Activated CD4-positive, alpha-beta T cell treated with anti-CD3 and anti-CD28 coated beads, Interleukin-2, amount 10 ng/mL, durations not matched to agents 7 days and 5 days (primary cell): ENCODE results near the gene NCR2. TPM values are rescaled to one million over a fixed set of nuclear protein-coding genes. Genes with fewer than 3 reads are reported as not detected.

Experiments
- CTCF ChIA-PET: fragments of 350-600 bp; sonication (Branson Sonifier 250); formaldehyde crosslinking; loops from one replicate; lab custom pipeline; 2021; ENCODE audit warnings: antibody characterized with exemption; lab: Charles Lee
- POLR2A ChIA-PET: fragments of 350-600 bp; sonication (Branson Sonifier 250); formaldehyde crosslinking; loops from one replicate; lab custom pipeline; 2021; ENCODE audit warnings: antibody characterized with exemption; lab: Charles Lee
- DNase-seq: peaks from one replicate; pipeline ENCODE4 v3.0.0-alpha.2; 2020
- H3K27ac Mint-ChIP-seq: one replicate; pipeline ENCODE4 v1.8.0; 2021; ENCODE audit warnings: mild to moderate bottlenecking, moderate library complexity, mixed read lengths
- H3K27me3 Mint-ChIP-seq: one replicate; pipeline ENCODE4 v1.8.0; 2021; ENCODE audit warnings: mixed read lengths
- H3K36me3 Mint-ChIP-seq: one replicate; pipeline ENCODE4 v1.8.0; 2021; ENCODE audit warnings: low read depth, mixed read lengths
- H3K4me1 Mint-ChIP-seq: one replicate; pipeline ENCODE4 v1.8.0; 2021; ENCODE audit warnings: mixed read lengths
- H3K4me3 Mint-ChIP-seq: one replicate; pipeline ENCODE4 v1.8.0; 2021; ENCODE audit warnings: mild to moderate bottlenecking, moderate library complexity, mixed read lengths
- H3K9me3 Mint-ChIP-seq: one replicate; pipeline ENCODE4 v1.8.0; 2021; ENCODE audit warnings: mixed read lengths
- total RNA-seq, 2 experiments: library from RNA; stranded (reverse); gene quantifications; one replicate each; pipeline ENCODE4 v1.2.3, GENCODE V29; 2021

Gene NCR2
- total RNA-seq, 2 experiments from 2014 or later, result not detected

DNA sequence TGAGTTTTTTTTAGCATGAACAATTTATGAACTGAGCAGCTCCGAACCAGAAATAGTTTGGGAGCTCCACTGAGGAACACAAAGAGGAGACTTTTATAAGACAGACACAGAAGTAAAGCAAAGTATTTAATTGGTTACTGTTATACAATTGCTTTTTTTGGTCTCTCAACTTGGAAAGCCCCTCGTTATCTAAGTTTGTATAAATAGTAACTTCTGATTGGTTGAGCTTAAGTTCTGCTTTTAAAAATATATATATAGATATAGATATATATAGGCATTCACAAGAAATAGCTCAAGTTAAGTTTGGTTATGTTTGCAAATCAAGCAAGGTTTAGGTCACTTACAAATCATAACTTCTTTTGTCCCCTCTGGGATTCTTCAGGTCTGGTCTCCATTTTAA is 20.2 kb upstream of the NCR2 start:
- H3K27ac Mint-ChIP-seq, result no peak overlapping the region
- ChIA-PET POLR2A (no interaction called here), CTCF (no interaction called here)
- no peak for DNase-seq
- H3K4me3 Mint-ChIP-seq, result no peak overlapping the region
- H3K9me3 Mint-ChIP-seq, result no peaks in the 10 kb centered on the region
- H3K36me3 Mint-ChIP-seq, result no peaks in the 10 kb centered on the region
- H3K27me3 Mint-ChIP-seq, result peaks cover 46% of the 10 kb centered on the region
- H3K4me1 Mint-ChIP-seq, result peaks cover 21% of the 10 kb centered on the region

DNA sequence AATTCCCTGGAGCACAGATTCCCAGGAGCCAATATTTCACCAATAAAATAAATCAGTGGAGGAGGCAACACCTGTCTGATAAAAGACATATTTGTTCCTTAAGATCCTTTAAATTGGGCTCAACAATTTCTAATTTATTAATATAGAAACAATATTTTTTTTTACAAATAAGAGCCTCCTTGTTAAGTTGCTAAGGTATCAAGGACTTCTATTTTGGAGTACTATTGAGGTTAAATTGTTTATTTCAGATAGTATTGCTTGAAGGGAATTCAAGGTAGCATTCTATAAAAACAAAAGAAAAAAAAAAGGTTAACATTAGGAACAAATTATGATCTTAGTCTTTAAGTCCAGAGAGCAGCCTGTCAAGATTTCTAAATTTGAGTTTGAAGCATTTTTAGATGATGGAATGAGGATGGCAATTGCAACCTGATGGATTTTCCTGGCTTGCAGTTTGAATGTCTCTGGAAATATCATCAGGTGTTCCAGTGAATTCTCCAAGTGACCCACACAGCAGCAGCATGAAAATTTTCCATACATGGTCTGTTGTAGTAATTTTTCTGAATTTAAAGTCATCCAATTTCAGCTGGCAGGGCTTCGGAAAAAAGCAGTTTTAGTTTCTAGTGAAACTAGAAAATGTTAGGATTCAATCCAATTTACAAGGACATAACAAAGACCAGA is 19.3 kb upstream of the NCR2 start:
- H3K4me3 Mint-ChIP-seq, result no peak overlapping the region
- H3K27ac Mint-ChIP-seq, result no peak overlapping the region
- ChIA-PET POLR2A (no interaction called here), CTCF (no interaction called here)
- peaks cover 21% of the 10 kb centered on the region for H3K4me1 Mint-ChIP-seq
- no peak for DNase-seq
- H3K27me3 Mint-ChIP-seq, result peaks cover 46% of the 10 kb centered on the region
- no peaks in the 10 kb centered on the region for H3K36me3 Mint-ChIP-seq
- no peaks in the 10 kb centered on the region for H3K9me3 Mint-ChIP-seq

DNA sequence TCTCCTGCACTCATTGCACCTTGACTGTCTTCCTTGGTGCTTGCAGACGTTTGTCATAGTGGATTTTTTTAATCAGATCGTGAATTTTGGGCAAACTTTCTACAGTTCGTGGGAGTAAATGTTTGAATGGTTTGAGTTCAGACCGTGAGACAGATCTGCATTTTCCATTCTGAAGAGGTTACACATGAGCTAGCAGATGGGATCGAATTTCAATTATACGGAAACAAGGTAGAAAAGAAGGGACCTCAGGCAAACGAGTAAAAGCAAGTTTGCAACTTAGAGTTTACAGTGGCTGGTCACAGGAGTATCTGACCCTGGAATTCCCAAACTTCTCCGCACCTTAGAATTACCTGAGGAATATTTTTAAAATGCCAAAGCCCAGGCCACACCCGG is 17.2 kb upstream of the NCR2 start:
- ChIA-PET CTCF (interaction anchor here (0.8 to 1.2 kb wide), 3 partner anchors 30 to 289 kb away, joined by 3 to 5 read pairs (median 3); no protein-coding TSS in a partner anchor), POLR2A (no interaction called here)
- H3K4me3 Mint-ChIP-seq, result no peak overlapping the region
- no peak for DNase-seq
- H3K27ac Mint-ChIP-seq, result no peak overlapping the region
- H3K4me1 Mint-ChIP-seq, result peaks cover 21% of the 10 kb centered on the region
- H3K9me3 Mint-ChIP-seq, result no peaks in the 10 kb centered on the region
- H3K36me3 Mint-ChIP-seq, result no peaks in the 10 kb centered on the region
- peaks cover 35% of the 10 kb centered on the region for H3K27me3 Mint-ChIP-seq

DNA sequence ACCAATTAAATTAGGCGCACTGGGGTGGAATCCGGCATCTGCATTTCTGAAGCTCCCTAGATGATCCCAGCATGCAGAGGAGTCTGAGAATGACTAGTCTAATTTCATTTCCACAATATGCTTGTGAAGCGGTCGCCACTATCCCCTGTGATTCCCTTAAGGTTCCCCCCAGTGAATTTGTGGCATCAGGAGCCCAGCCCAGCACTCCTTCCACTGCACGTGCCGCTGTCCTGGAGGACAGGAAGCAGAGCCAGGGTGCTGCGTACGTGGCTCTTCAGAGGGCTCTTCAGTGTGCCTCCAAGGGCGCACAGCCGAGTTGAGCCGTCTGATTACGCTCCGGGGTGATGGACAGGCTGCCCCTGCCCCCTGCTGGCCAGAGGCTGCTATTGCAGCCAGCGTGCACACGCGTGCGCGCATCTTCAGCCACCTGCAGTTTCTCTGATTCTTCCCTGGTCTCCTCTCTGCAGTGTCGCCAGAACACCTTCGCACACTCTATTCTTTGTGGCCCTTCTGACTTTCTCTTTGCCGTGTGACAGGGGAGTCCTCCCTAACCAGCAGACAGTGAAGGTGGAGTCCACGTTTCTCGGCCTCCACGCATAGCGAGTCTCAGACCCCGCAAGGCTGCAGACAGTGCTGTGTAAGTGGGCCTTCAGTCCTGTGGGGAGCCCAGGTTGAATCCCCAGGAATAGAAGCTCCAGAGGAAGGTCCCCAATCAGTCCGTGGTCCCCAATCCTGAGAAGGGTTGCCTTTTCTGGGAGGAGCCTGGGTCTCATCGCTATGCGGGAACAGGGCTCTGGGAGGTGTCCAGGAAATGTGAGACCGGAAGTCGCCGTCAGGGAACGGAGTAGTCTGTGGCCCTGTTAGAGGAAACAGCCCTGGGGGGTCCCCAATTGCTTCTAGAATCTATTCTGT is 16.5 kb upstream of the NCR2 start:
- POLR2A ChIA-PET, result no interaction called here

DNA sequence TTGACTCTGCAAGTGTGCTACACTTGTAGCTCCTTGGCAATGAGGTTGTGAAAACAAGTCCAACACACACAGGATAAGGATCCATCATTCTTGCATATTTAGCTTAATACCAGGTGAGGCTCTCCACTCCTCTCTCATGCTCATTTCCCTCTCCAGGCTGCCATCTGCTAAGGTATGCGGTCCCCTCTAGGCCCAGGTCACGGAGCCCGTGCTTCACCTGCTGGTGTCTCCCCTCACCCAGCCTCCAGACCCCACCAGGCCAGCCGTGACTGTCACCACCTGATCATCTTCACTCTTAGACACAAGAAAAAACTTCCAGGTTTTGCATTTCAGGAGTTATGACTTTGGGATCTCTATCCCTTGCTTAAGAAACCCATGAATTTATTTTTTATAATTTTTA is 14.2 kb upstream of the NCR2 start:
- H3K4me1 Mint-ChIP-seq, result peaks cover 21% of the 10 kb centered on the region
- POLR2A ChIA-PET, result no interaction called here
- CTCF ChIA-PET, result interaction anchor here (1.1 to 3.5 kb wide), 6 partner anchors 9 to 184 kb away, joined by 3 to 30 read pairs (median 7); partner anchors contain the start of gene NCR2

More for the DNA sequence above, 16.5 kb upstream of the NCR2 start:
- Mint-ChIP-seq H3K27me3 (peaks cover 31% of the 10 kb centered on the region), H3K4me3 (peak overlapping the region; percentile 12), H3K27ac (peak overlapping the region; percentile 50), H3K4me1 (peaks cover 21% of the 10 kb centered on the region), H3K9me3 (no peaks in the 10 kb centered on the region), H3K36me3 (no peaks in the 10 kb centered on the region)
- CTCF ChIA-PET, result interaction anchor here (0.8 to 3.5 kb wide), 11 partner anchors 9 to 290 kb away, joined by 3 to 30 read pairs (median 5); partner anchors contain the start of gene NCR2
- peak; percentile 86 for DNase-seq

DNA sequence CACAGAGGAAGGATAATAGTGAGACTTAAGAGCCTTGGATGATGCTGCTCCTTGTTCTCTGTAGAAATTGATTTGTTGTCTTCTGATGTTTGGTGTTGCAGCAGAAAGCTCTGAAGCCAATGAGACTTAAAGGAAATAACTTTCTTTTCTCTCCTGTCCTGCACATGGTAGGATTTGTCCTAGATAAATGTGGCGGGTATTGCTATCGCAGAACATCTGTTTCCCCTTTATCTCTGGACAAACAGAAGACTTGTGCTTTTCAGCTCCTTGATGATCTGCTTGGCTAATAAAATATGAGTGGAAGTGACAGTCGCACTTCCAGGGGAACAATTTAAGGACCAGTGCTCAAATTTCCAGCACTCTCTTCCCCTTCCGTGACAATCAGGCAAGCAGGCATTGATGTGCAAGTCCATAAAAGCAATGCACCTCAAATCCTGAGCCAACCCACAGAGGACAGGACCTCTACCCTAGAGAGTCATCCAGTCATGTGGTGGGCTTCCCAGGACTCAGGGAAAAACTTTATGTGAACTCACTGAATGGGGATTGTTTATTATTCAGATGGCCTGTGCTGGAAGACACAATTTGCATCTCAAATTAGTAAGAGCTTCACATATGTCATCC is 9.9 kb upstream of the NCR2 start:
- Mint-ChIP-seq H3K27me3 (peaks cover 38% of the 10 kb centered on the region), H3K36me3 (no peaks in the 10 kb centered on the region), H3K27ac (no peak overlapping the region), H3K4me1 (no peaks in the 10 kb centered on the region), H3K4me3 (no peak overlapping the region), H3K9me3 (no peaks in the 10 kb centered on the region)
- DNase-seq, result no peak
- CTCF ChIA-PET, result no interaction called here
- POLR2A ChIA-PET, result no interaction called here

More for the DNA sequence above, 14.2 kb upstream of the NCR2 start:
- no peak overlapping the region for H3K4me3 Mint-ChIP-seq
- no peaks in the 10 kb centered on the region for H3K9me3 Mint-ChIP-seq
- DNase-seq, result no peak
- H3K27me3 Mint-ChIP-seq, result peaks cover 33% of the 10 kb centered on the region
- no peaks in the 10 kb centered on the region for H3K36me3 Mint-ChIP-seq
- no peak overlapping the region for H3K27ac Mint-ChIP-seq

DNA sequence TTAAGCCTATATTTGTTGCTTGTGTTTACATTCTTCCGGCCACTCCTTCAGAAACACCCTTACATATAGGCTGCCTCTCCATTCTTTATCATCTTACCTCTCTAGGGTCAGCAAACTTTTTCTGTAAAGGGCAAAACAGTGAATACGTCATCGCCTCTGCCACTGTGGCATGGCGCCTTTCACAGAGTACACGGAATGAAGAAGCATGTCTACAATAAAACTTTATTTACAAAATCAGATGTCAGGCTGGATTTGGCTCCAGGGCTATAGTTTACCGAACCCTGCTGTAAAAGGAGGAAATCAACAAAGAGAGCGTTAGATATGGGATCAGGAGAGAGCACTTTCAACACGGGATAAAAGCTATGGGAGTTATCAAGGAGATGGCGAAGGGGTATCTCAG is 9.3 kb upstream of the NCR2 start:
- Mint-ChIP-seq H3K27ac (no peak overlapping the region), H3K27me3 (peaks cover 38% of the 10 kb centered on the region), H3K36me3 (no peaks in the 10 kb centered on the region), H3K4me1 (no peaks in the 10 kb centered on the region), H3K9me3 (no peaks in the 10 kb centered on the region), H3K4me3 (no peak overlapping the region)
- ChIA-PET CTCF (no interaction called here), POLR2A (no interaction called here)
- DNase-seq, result no peak

DNA sequence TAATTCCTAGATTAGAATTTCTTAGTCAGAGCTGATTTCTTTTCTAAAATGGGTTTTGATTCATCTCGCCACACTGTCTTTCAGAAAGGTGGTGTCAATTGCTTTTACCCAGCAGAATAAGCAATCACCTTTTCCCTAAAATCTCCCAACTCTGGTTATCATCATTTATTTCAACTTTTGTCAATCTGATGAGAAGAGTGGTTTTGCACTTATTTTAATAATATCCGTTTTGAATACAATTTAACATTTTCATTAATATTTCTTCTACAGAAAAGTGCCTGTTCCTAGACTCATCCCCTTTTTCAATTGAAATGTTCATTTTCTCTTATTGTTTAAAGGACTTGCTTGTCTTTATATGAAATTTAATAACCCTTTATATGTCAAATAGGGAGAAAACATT is 8.2 kb upstream of the NCR2 start:
- Mint-ChIP-seq H3K4me1 (peaks cover 8% of the 10 kb centered on the region), H3K36me3 (no peaks in the 10 kb centered on the region), H3K4me3 (no peak overlapping the region), H3K27me3 (peaks cover 38% of the 10 kb centered on the region), H3K27ac (no peak overlapping the region), H3K9me3 (no peaks in the 10 kb centered on the region)
- no peak for DNase-seq
- POLR2A ChIA-PET, result no interaction called here
- CTCF ChIA-PET, result no interaction called here

DNA sequence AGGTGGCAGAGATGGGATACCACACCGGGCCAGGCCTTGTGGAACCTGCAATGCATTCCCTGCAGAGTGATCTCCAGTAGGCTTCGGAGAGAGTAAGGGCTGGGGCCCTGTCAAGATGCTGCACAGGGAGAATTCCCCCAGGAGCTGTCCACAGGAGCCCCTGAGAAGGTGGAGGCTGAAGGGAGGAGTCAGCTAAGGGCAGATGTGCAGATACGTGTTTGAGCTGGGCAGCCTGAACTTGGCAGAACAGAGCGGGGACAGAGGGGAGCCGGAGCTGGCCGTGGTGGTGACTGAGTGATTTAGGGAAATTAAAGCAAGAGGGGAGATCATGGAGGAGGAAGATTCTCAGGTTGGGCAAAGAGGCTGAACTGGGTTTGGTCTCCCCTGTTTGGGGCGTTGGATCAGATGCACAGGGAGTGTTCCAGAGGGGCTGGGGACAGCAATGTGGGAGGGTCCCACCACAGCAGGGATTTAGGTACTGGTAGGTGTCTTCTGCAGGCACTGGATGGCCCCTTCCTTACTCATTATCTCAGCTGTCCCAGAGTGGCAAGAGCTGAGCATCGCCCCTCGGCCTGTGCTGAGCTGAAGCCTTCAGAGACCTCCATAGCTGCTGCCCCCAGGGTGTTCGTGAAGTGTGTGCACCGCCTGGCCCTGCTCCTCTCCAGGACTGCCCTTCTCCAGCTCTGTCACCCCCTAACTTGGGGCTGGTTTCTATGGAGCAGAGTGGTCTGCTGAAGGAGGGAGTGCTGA is 3.8 kb upstream of the NCR2 start:
- peaks cover 11% of the 10 kb centered on the region for H3K27me3 Mint-ChIP-seq
- H3K4me3 Mint-ChIP-seq, result no peak overlapping the region
- peaks cover 40% of the 10 kb centered on the region for H3K4me1 Mint-ChIP-seq
- no peaks in the 10 kb centered on the region for H3K36me3 Mint-ChIP-seq
- no peak for DNase-seq
- no peaks in the 10 kb centered on the region for H3K9me3 Mint-ChIP-seq
- no peak overlapping the region for H3K27ac Mint-ChIP-seq
- POLR2A ChIA-PET, result no interaction called here
- CTCF ChIA-PET, result interaction anchor here (1.7 to 4.9 kb wide), 4 partner anchors 11 to 37 kb away, joined by 4 to 30 read pairs (median 11); no protein-coding TSS in a partner anchor

DNA sequence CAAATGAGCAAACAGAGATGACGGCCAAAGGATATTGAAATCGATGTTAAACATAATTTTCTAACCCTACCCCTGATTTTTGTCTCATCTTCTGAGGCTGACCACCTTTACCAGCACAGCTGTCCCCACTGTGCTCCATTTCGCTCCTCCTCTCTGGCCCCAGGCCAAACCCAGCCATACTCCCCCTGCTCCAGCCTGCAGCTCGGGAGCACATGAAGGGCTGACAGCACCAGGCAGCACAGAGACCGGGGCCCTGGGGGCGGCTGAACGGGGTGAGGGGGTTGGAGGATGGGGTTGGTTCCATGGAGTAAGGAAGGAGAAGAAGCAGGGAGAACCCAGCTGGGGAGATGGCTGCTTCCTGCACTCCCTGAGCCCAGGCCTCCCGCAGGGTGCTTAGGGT is 3.2 kb upstream of the NCR2 start:
- ChIA-PET CTCF (interaction anchor here (0.9 to 4.9 kb wide), 5 partner anchors 9 to 37 kb away, joined by 3 to 30 read pairs (median 9); no protein-coding TSS in a partner anchor), POLR2A (no interaction called here)
- DNase-seq, result no peak
- Mint-ChIP-seq H3K27ac (no peak overlapping the region), H3K36me3 (no peaks in the 10 kb centered on the region), H3K4me1 (peaks cover 40% of the 10 kb centered on the region), H3K9me3 (no peaks in the 10 kb centered on the region), H3K27me3 (peaks cover 6% of the 10 kb centered on the region), H3K4me3 (no peak overlapping the region)

DNA sequence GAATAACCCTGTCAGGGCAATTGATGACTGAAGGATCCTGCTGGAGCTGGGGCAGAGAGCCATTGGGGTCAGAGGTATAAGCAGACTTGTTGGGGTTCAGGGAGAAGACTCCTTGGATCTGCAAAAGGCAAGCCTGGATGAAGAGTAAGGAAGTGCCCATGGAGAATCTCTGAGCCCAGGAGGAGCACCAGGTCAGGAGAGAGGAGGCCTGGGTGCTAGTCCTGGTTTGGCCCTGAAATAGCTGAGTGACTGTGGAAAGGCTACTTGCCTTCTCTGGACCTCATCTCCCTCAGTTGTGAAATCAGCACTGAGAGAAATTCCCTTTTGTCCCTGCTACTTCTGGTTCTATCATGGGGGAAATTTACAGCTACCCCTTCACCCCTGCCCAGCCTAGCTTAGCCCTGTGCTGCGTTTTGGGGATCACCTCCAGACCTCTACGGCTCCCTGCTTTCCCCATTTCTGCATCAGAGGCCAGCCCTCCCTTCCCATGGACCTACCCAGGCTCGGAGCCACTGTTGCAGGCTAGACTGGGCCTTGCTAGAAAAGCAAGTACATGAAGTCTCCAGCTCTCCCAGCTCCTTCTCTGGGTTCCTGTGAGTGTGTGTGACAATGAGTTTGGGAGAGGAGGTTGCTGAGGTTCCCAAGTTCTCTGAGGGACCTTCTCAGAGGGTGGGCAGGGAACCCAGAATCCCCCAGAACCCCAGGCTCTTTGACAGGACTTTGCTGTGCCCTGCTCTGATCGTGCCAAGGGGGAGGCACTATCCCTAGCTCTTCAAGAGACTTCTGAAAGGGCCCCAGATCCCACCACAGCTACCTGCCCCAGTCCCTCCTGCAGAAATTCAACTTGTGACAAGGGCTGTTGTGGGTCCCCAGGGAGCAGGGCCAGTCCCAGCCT is 2.3 kb upstream of the NCR2 start:
- H3K36me3 Mint-ChIP-seq, result no peaks in the 10 kb centered on the region
- H3K27ac Mint-ChIP-seq, result peak overlapping the region; percentile 54
- H3K4me3 Mint-ChIP-seq, result no peak overlapping the region
- ChIA-PET CTCF (interaction anchor here (0.6 to 4.9 kb wide), 8 partner anchors 10 to 345 kb away, joined by 3 to 30 read pairs (median 3); no protein-coding TSS in a partner anchor), POLR2A (no interaction called here)
- peaks cover 40% of the 10 kb centered on the region for H3K4me1 Mint-ChIP-seq
- peaks cover 2% of the 10 kb centered on the region for H3K27me3 Mint-ChIP-seq
- no peak for DNase-seq
- H3K9me3 Mint-ChIP-seq, result no peaks in the 10 kb centered on the region
